A549 (cell line): Measurements from ENCODE around the gene LAMA1.

ENCODE experiments used
- CEBPB ChIP-seq, 2 experiments: fragments of >200 bp in 1 of 2; sonication (Bioruptor Twin) in 1 of 2; formaldehyde crosslinking in 1 of 2; IDR thresholded peaks; 2 replicates each; pipeline ENCODE4 v1.6.1; 2012 to 2016
- CHD2 ChIP-seq: fragments of 150-350 bp; IDR thresholded peaks from 2 replicates; pipeline ENCODE4 v1.6.1; 2014; ENCODE audit warnings: low read length; ENCODE audit not compliant: partially characterized antibody
- ESRRA ChIP-seq: fragments of 150-350 bp; IDR thresholded peaks from 2 replicates; pipeline ENCODE4 v1.6.1; 2014; ENCODE audit warnings: mild to moderate bottlenecking, low read length, borderline replicate concordance
- MYC ChIP-seq: IDR thresholded peaks from 2 replicates; pipeline ENCODE4 v1.6.1; 2012; ENCODE audit warnings: mild to moderate bottlenecking, inconsistent platforms, low read length, improper control_type of control experiment, borderline replicate concordance
- RARB ChIP-seq: fragments of 250-450 bp; sonication (Bioruptor Pico); IDR thresholded peaks from 2 replicates; pipeline ENCODE4 v1.8.0; 2021; ENCODE audit warnings: mild to moderate bottlenecking, moderate library complexity
- SMC3 ChIP-seq: fragments of >200 bp; sonication (Bioruptor Twin); formaldehyde crosslinking; IDR thresholded peaks from 3 replicates; pipeline ENCODE4 v1.6.1; 2018; ENCODE audit warnings: inconsistent platforms
- TF ChIP-seq, protein P1 (sequence below): fragments of >200 bp; sonication (Bioruptor Twin); formaldehyde crosslinking; IDR thresholded peaks from 3 replicates; pipeline ENCODE4 v1.5.1; 2016

DNA sequence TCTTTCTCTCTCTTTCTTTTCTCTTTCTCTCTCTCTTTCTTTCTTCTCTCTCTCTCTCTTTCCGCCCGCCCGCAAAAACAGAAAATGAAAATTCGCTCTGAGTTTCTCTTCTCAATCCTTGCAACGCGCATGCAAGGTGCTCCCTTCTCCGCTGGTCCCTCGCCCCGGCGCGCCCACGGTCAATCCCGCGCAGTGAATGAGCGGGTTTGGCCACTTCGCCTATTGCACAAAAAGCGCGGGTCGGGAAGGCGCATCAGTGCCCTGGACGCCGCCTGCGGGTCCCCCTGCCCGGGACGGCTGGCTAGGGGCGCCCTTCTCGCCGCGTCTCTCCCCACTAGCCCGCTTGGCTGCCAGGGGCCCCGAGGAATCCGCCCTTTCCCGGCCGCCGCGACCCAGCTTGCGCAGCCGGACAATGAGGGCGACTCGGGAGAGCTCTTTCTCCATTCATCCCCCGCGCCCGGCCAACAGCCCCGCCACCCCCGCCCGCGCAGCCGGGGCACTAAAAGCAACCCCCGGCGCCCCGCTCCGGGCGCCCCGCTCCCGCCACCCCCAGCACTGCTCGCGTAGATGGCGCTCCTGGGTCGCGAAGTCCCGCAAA, 706 bp downstream of the LAMA1 start:
- TF ChIP-seq RARB (CRISPR knock-in tag), result no peak
- TF ChIP-seq MYC, result no peak
- TF ChIP-seq, protein P1, sequence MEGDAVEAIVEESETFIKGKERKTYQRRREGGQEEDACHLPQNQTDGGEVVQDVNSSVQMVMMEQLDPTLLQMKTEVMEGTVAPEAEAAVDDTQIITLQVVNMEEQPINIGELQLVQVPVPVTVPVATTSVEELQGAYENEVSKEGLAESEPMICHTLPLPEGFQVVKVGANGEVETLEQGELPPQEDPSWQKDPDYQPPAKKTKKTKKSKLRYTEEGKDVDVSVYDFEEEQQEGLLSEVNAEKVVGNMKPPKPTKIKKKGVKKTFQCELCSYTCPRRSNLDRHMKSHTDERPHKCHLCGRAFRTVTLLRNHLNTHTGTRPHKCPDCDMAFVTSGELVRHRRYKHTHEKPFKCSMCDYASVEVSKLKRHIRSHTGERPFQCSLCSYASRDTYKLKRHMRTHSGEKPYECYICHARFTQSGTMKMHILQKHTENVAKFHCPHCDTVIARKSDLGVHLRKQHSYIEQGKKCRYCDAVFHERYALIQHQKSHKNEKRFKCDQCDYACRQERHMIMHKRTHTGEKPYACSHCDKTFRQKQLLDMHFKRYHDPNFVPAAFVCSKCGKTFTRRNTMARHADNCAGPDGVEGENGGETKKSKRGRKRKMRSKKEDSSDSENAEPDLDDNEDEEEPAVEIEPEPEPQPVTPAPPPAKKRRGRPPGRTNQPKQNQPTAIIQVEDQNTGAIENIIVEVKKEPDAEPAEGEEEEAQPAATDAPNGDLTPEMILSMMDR, result no peak
- TF ChIP-seq SMC3, result no peak
- no peak for TF ChIP-seq ESRRA
- TF ChIP-seq CEBPB (IDR thresholded peaks at IDR 0.05), result no peak
- no peak for TF ChIP-seq CHD2
